Breast epithelium (tissue), 4 donors: Measurements from ENCODE around the gene PIM2. TPM values are rescaled to one million over a fixed set of nuclear protein-coding genes. Genes with fewer than 3 reads are reported as not detected.

ENCODE experiments used
- DNase-seq, 2 donors: peaks; one replicate each; pipeline ENCODE4 v3.0.0-alpha.2; 2019; ENCODE audit warnings: low spot score in 2 of 2
- H3K27ac ChIP-seq, 2 donors: fragments of 200-600 bp; sonication (generic) in 1 of 2; one replicate each; pipeline ENCODE4 v1.5.1; 2016 to 2019; ENCODE audit warnings: mild to moderate bottlenecking in 1 of 2
- H3K27me3 ChIP-seq, 2 donors: fragments of 200-600 bp; sonication (generic) in 1 of 2; one replicate each; pipeline versions ENCODE4 v1.5.1 to v1.6.0; 2017 to 2019; ENCODE audit warnings: control low read depth in 1 of 2, mild to moderate bottlenecking in 1 of 2
- H3K36me3 ChIP-seq: fragments of 200-600 bp; one replicate; pipeline ENCODE4 v1.5.1; 2019
- H3K4me1 ChIP-seq, 2 donors: fragments of 200-600 bp; sonication (generic); one replicate each; pipeline ENCODE4 v1.5.1; 2016 to 2019; ENCODE audit warnings: control low read depth in 1 of 2
- H3K4me3 ChIP-seq, 3 donors: fragments of 200-600 bp; sonication (generic); 1 replicate in 2 of 3; 2 replicates in 1 of 3; pipeline ENCODE4 v1.5.1; 2016 to 2019; ENCODE audit warnings: mild to moderate bottlenecking in 3 of 3, moderate library complexity in 2 of 3
- H3K9me3 ChIP-seq, 2 donors: fragments of 200-600 bp; sonication (generic) in 1 of 2; one replicate each; pipeline ENCODE4 v1.5.1; 2016 to 2019; ENCODE audit warnings: control low read depth in 1 of 2
- POLR2A ChIP-seq: fragments of 450-650 bp; IDR thresholded peaks from one replicate; pipeline ENCODE4 v1.6.1; 2016; ENCODE audit warnings: antibody characterized with exemption, mild to moderate bottlenecking, moderate library complexity
- POLR2AphosphoS5 ChIP-seq, 3 donors: sonication (generic); formaldehyde crosslinking; IDR thresholded peaks; one replicate each; pipeline ENCODE4 v1.6.1; 2017; ENCODE audit warnings: antibody characterized with exemption in 3 of 3
- intact Hi-C: fragments of 100-400 bp; cut with DNase I; formaldehyde crosslinking; loops from one replicate; pipeline ENCODE4 v1.15.1; 2023; ENCODE audit warnings: low total_unique reads
- total RNA-seq, 3 donors: library from RNA; depleted of rRNA; stranded (reverse); fragments of >200 nt; gene quantifications; one replicate each; pipeline ENCODE4 v1.1.0, GENCODE V29; 2016
- TF ChIP-seq, protein P1 (sequence below), 3 donors: fragments of 450-650 bp; IDR thresholded peaks; one replicate each; pipeline ENCODE4 v1.5.1; 2016 to 2017; ENCODE audit warnings: antibody characterized with exemption in 3 of 3, mild to moderate bottlenecking in 3 of 3, moderate library complexity in 3 of 3

Gene PIM2
- total RNA-seq, 3 donors from 2014 or later, result 5.8 to 20.3 (median 7.6) TPM

GRCh38 chrX:48864210-48864609, 54.6 kb downstream of the PIM2 start:
- TF ChIP-seq POLR2AphosphoS5 (IDR thresholded peaks at IDR 0.05) (no peak), POLR2A (no peak)
- TF ChIP-seq, protein P1, sequence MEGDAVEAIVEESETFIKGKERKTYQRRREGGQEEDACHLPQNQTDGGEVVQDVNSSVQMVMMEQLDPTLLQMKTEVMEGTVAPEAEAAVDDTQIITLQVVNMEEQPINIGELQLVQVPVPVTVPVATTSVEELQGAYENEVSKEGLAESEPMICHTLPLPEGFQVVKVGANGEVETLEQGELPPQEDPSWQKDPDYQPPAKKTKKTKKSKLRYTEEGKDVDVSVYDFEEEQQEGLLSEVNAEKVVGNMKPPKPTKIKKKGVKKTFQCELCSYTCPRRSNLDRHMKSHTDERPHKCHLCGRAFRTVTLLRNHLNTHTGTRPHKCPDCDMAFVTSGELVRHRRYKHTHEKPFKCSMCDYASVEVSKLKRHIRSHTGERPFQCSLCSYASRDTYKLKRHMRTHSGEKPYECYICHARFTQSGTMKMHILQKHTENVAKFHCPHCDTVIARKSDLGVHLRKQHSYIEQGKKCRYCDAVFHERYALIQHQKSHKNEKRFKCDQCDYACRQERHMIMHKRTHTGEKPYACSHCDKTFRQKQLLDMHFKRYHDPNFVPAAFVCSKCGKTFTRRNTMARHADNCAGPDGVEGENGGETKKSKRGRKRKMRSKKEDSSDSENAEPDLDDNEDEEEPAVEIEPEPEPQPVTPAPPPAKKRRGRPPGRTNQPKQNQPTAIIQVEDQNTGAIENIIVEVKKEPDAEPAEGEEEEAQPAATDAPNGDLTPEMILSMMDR (IDR thresholded peaks at IDR 0.05), result no peak
- intact Hi-C loops, result no loop called here
- H3K27ac ChIP-seq, result no peak overlapping the region

More at GRCh38 chrX:48864210-48864609, 54.6 kb downstream of the PIM2 start:
- no peaks in the 10 kb centered on the region for H3K36me3 ChIP-seq
- no peak for DNase-seq
- no peaks in the 10 kb centered on the region for H3K9me3 ChIP-seq
- H3K4me1 ChIP-seq, result no peaks in the 10 kb centered on the region
- H3K27me3 ChIP-seq, result peaks cover 0 to 12% of the 10 kb centered on the region in 2 donors
- no peak overlapping the region for H3K4me3 ChIP-seq

Other genes starting within 250 kb of the PIM2 start
- gene WAS, start 235.2 kb downstream of the PIM2 start, total RNA-seq, result 10 to 100 TPM in 1 of 3 donors, 1 to 10 TPM in 2; 2.3 to 12.5 (median 6.0) TPM
- 1 to 10 TPM; 3.6 to 7.0 (median 5.3) TPM for gene SUV39H1, start 222.3 kb downstream of the PIM2 start, total RNA-seq
- gene GLOD5, start 157.3 kb downstream of the PIM2 start, total RNA-seq, result under 1 TPM in 1 of 3 donors, not detected in 2; 0.66 TPM
- gene GATA1, start 132.4 kb downstream of the PIM2 start, total RNA-seq, result not detected
- gene HDAC6, start 117.0 kb downstream of the PIM2 start, total RNA-seq, result 10 to 100 TPM; 78.2 to 86.2 (median 84.3) TPM
- under 1 TPM in 1 of 3 donors, not detected in 2; 0.73 TPM for gene ERAS, start 92.5 kb downstream of the PIM2 start, total RNA-seq
- 1 to 10 TPM; 1.4 to 3.6 (median 2.2) TPM for gene PCSK1N, start 83.4 kb downstream of the PIM2 start, total RNA-seq
- gene TIMM17B, start 21.3 kb downstream of the PIM2 start, total RNA-seq, result 10 to 100 TPM; 32.3 to 40.8 (median 35.4) TPM
- gene PQBP1, start 21.1 kb downstream of the PIM2 start, total RNA-seq, result 10 to 100 TPM; 56.0 to 71.4 (median 71.0) TPM
- 10 to 100 TPM; 10.9 to 17.3 (median 16.1) TPM for gene SLC35A2, start 7.4 kb downstream of the PIM2 start, total RNA-seq
- 10 to 100 TPM; 35.8 to 37.9 (median 36.1) TPM for gene OTUD5, start 38.6 kb upstream of the PIM2 start, total RNA-seq
- 1 to 10 TPM in 1 of 3 donors, under 1 TPM in 2; 0.66 to 1.2 (median 0.96) TPM for gene KCND1, start 52.8 kb upstream of the PIM2 start, total RNA-seq
- 10 to 100 TPM; 31.4 to 47.2 (median 34.1) TPM for gene GRIPAP1, start 83.2 kb upstream of the PIM2 start, total RNA-seq
- 10 to 100 TPM; 44.1 to 93.3 (median 52.1) TPM for gene TFE3, start 124.3 kb upstream of the PIM2 start, total RNA-seq
- 1 to 10 TPM in 2 of 3 donors, under 1 TPM in 1; 0.80 to 6.3 (median 4.3) TPM for gene CCDC120, start 140.0 kb upstream of the PIM2 start, total RNA-seq
- 10 to 100 TPM in 1 of 3 donors, 1 to 10 TPM in 2; 5.9 to 18.4 (median 6.6) TPM for gene PRAF2, start 155.0 kb upstream of the PIM2 start, total RNA-seq
- 100 to 1,000 TPM in 1 of 3 donors, 10 to 100 TPM in 2; 95.7 to 134 (median 98.6) TPM for gene WDR45, start 160.9 kb upstream of the PIM2 start, total RNA-seq
- 10 to 100 TPM; 21.1 to 28.8 (median 27.8) TPM for gene GPKOW, start 204.7 kb upstream of the PIM2 start, total RNA-seq
- 10 to 100 TPM in 1 of 3 donors, 1 to 10 TPM in 2; 1.3 to 12.4 (median 4.9) TPM for gene MAGIX, start 243.7 kb upstream of the PIM2 start, total RNA-seq